GM19397 (cell line): Measurements from ENCODE around the gene ATXN7L3.

Experiments
- ATAC-seq: cut with Tn5 transposase; IDR thresholded peaks from one replicate; pipeline ENCODE4 v1.9.1; 2021; ENCODE audit warnings: mild to moderate bottlenecking, moderate library complexity; ENCODE audit not compliant: unreplicated experiment

The ATXN7L3 gene

GRCh38 chr17:44202756-44203155 lies 3.1 kb upstream of the ATXN7L3 start:
- no peak for ATAC-seq

- ATAC-seq, result no peak
These were observed 933 bp upstream of the ATXN7L3 start for GRCh38 chr17:44200478-44201155.

GRCh38 chr17:44198721-44199552 lies 747 bp downstream of the ATXN7L3 start:
- ATAC-seq, result peak; percentile 25

GRCh38 chr17:44197980-44198720 lies 1.5 kb downstream of the ATXN7L3 start:
- no peak for ATAC-seq

- ATAC-seq, result no peak
These were observed 2.6 kb downstream of the ATXN7L3 start for GRCh38 chr17:44197107-44197506.

- no peak for ATAC-seq
These were observed 6.2 kb downstream of the ATXN7L3 start for GRCh38 chr17:44193326-44194084.

- ATAC-seq, result no peak
These were observed 6.9 kb downstream of the ATXN7L3 start for GRCh38 chr17:44192750-44193149.

GRCh38 chr17:44191941-44192496 lies 7.7 kb downstream of the ATXN7L3 start:
- ATAC-seq, result no peak

GRCh38 chr17:44191369-44191768 lies 8.3 kb downstream of the ATXN7L3 start:
- ATAC-seq, result no peak

- no peak for ATAC-seq
These were observed 9.2 kb downstream of the ATXN7L3 start for GRCh38 chr17:44190481-44190880.

GRCh38 chr17:44188576-44189403 lies 10.9 kb downstream of the ATXN7L3 start:
- ATAC-seq, result no peak

GRCh38 chr17:44187131-44187899 lies 12.4 kb downstream of the ATXN7L3 start:
- peak; percentile 34 for ATAC-seq

- ATAC-seq, result peak; percentile 88
These were observed 13.2 kb downstream of the ATXN7L3 start, which contains the start of gene TMUB2 for GRCh38 chr17:44186307-44187130. TSS of gene TMUB2 (plus strand) at chr17:44186972. CDS start at chr17:44187709, 737 bp downstream.

- no peak for ATAC-seq
These were observed 15.4 kb downstream of the ATXN7L3 start for GRCh38 chr17:44184212-44184810.

- ATAC-seq, result no peak
These were observed 16.7 kb downstream of the ATXN7L3 start for GRCh38 chr17:44183024-44183423.

- no peak for ATAC-seq
These were observed 21.6 kb downstream of the ATXN7L3 start for GRCh38 chr17:44178133-44178532.

GRCh38 chr17:44177640-44178039 lies 22.0 kb downstream of the ATXN7L3 start:
- ATAC-seq, result no peak
